DND-41 (cell line): ENCODE results near the gene EFR3B.
A peak's percentile ranks its signal among the peaks of the same experiment; 100 is the strongest.

ENCODE experiments used
- ATAC-seq: fragments of 200-7000 bp; cut with Tn5 transposase; 3 replicates; pipeline ENCODE4 v1.9.1; 2021; ENCODE audit warnings: low read depth; ENCODE audit not compliant: insufficient read depth
- DNase-seq: peaks from one replicate; pipeline ENCODE4 v3.0.0-alpha.2; 2020
- H2AFZ ChIP-seq: 2 replicates; pipeline ENCODE4 v1.6.0; 2012; ENCODE audit warnings: low read depth, low read length
- H3K27ac ChIP-seq: 2 replicates; pipeline ENCODE4 v1.5.1; 2012; ENCODE audit warnings: low read length, inconsistent platforms
- H3K27me3 ChIP-seq: fragments of 200-600 bp; sonication (generic); 2 replicates; pipeline ENCODE4 v1.6.0; 2012; ENCODE audit warnings: low read length, mild to moderate bottlenecking, inconsistent platforms; ENCODE audit not compliant: insufficient read depth, poor library complexity
- H3K36me3 ChIP-seq: 2 replicates; pipeline ENCODE4 v1.5.1; 2012; ENCODE audit warnings: low read length, inconsistent platforms; ENCODE audit not compliant: insufficient read depth
- H3K4me1 ChIP-seq: 2 replicates; pipeline ENCODE4 v1.5.1; 2012; ENCODE audit warnings: mild to moderate bottlenecking, low read length; ENCODE audit not compliant: insufficient read depth
- H3K4me2 ChIP-seq: 2 replicates; pipeline ENCODE4 v1.6.0; 2012; ENCODE audit warnings: mild to moderate bottlenecking, moderate library complexity, low read length, inconsistent platforms; ENCODE audit not compliant: insufficient read depth
- H3K4me3 ChIP-seq, 2 experiments: fragments of 200-600 bp in 1 of 2; shearing (Covaris generic) in 1 of 2; 2 replicates each; pipeline ENCODE4 v1.5.1; 2012 to 2016; ENCODE audit warnings: inconsistent platforms in 2 of 2, low read length in 2 of 2, mild to moderate bottlenecking in 2 of 2, low read depth in 1 of 2, moderate library complexity in 1 of 2
- H3K79me2 ChIP-seq: 2 replicates; pipeline ENCODE4 v1.6.0; 2012; ENCODE audit warnings: low read length, inconsistent platforms; ENCODE audit not compliant: insufficient read depth
- H3K9ac ChIP-seq: 2 replicates; pipeline ENCODE4 v1.6.0; 2012; ENCODE audit warnings: low read depth, mild to moderate bottlenecking, inconsistent platforms, low read length, moderate library complexity
- H3K9me3 ChIP-seq: 2 replicates; pipeline ENCODE4 v1.5.1; 2012; ENCODE audit warnings: low read length, moderate library complexity, mild to moderate bottlenecking, inconsistent platforms; ENCODE audit not compliant: insufficient read depth, severe bottlenecking
- H4K20me1 ChIP-seq: 2 replicates; pipeline ENCODE4 v1.6.0; 2012; ENCODE audit warnings: low read length; ENCODE audit not compliant: insufficient read depth
- CTCF ChIP-seq: IDR thresholded peaks from 2 replicates; pipeline ENCODE4 v1.5.1; 2012; ENCODE audit warnings: borderline replicate concordance, low read length, moderate library complexity, mild to moderate bottlenecking; ENCODE audit not compliant: poor library complexity, severe bottlenecking; ENCODE audit errors: extremely low read depth
- EZH2 ChIP-seq: IDR thresholded peaks from 3 replicates; pipeline ENCODE4 v1.6.1; 2012; ENCODE audit warnings: borderline replicate concordance, low read depth, mild to moderate bottlenecking, moderate library complexity, low read length, inconsistent platforms; ENCODE audit not compliant: severe bottlenecking

The EFR3B gene

DNA sequence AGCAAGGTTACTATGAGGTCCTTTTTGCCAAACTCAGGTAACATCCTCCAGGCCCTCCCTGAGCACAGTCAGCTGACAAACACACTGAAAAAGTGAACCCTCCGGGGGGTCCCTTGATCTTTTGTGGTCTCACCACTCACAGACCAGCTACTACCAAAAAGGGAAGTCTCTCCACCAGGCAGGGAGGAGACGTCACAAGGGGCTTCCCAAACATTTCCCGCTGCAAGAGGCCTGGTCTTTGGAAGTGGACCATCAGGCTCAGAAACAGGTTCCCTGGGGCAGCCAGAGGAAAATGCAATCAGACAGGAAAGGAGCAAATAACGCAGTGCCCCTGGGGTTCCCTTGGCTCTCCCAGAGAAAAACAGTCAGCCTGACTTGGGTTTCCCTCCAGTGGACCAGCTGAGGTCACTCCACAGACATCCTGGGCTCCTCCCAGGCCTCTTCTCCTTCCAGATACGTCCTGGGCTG is 165.2 kb downstream of the EFR3B start:
- Histone ChIP-seq H3K36me3 (no peaks in the 10 kb centered on the region), H3K4me1 (peaks cover 39% of the 10 kb centered on the region), H3K9me3 (no peaks in the 10 kb centered on the region), H4K20me1 (0 out of 2 replicates have a peak, but pooled peaks cover 4% of the 10 kb centered on the region), H3K79me2 (no peaks in the 10 kb centered on the region), H3K4me2 (no peak overlapping the region), H2AFZ (no peak overlapping the region), H3K27me3 (no peaks in the 10 kb centered on the region), H3K27ac (peak overlapping the region; percentile 39; the same call in 1 of the 2 replicates), H3K9ac (no peak overlapping the region), H3K4me3 (no peak overlapping the region)
- TF ChIP-seq CTCF = no peak
- no peak for TF ChIP-seq EZH2
- peak; percentile 43 for DNase-seq
- no peak for ATAC-seq
